HL-60/S4 treated with retinoic acid at 250 ng/mL for 4 days and 3 days (cell line): ENCODE data around the gene CAPN5.
"Not testable (repeated sequence)": the region's sequence is repeated elsewhere in the genome, so short reads cannot be mapped to it uniquely, and the experiment has no call there.

ENCODE experiments used
- in situ Hi-C: fragments of 300-500 bp; cut with MboI; formaldehyde crosslinking; loops from 2 replicates; pipeline ENCODE4 v1.7.0; 2022; ENCODE audit warnings: low sequenced_read_pairs

The CAPN5 gene

GRCh38 chr11:77095551-77096490, 29.1 kb downstream of the CAPN5 start:
- in situ Hi-C loops = no loop called here

DNA sequence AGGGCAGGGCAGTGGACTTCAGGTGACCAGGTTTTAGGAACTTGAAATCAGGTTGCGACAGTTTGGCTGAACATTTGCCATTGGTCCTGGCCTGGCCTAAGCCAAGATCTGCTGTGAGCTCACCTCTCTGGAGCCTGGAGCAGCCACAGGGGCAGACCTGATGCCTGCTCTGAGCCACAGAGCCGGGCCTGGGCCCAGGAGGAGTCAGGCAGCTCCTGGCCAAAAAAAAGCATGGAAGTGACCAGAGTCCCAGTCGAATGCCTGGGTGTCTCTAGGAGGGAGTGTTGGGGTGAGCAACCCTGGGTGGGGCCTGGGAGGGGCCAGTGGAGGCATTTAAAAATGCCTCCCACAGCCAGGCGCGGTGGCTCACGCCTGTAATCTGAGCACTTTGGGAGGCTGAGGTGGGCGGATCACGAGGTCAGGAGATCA, 29.8 kb downstream of the CAPN5 start:
- in situ Hi-C loops = no loop called here

GRCh38 chr11:77097180-77097579, 30.4 kb downstream of the CAPN5 start:
- in situ Hi-C loops = not testable (repeated sequence)

DNA sequence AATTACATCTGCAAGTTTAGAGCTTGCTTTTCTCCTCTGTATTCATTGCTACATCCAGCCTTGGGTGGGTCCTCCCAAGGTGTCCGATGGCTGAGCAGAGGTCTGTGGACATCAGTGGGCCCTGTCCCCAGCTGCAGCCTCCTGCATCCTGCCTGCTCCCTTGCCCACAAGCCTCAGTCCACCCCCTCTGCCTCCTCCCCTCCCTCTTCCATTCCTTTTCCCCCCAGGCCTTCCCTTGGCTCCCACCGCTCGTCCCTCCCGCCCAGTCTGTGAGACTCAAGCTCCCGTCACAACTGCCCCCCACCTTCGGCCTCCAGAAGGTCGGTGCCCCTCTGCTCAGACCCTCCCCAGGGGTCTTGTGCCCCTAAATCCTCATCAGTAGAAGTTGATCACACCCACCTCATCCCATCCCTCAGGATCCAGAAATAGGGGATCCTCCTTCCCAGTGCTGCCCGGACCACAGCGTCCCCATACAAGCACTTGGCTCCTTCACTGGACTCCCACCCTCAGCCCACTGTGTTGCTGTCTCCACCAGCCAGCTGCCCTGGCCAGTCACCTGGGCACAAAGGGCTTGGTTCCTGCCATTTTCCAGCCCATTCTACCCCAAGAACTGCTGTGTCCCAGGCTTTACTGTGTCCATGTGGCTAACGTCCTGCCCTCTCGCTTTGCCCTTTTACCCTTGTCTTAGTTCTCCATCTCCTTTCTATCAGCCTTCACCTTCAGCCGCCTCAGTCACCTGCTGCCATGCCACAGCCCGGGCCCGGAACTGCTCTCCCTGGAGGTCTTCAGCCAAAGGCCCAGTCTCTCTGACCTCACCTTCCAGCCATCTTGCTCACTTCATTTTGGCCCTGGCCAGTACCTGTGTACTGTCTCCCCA, 33.6 kb downstream of the CAPN5 start:
- in situ Hi-C loops = no loop called here

DNA sequence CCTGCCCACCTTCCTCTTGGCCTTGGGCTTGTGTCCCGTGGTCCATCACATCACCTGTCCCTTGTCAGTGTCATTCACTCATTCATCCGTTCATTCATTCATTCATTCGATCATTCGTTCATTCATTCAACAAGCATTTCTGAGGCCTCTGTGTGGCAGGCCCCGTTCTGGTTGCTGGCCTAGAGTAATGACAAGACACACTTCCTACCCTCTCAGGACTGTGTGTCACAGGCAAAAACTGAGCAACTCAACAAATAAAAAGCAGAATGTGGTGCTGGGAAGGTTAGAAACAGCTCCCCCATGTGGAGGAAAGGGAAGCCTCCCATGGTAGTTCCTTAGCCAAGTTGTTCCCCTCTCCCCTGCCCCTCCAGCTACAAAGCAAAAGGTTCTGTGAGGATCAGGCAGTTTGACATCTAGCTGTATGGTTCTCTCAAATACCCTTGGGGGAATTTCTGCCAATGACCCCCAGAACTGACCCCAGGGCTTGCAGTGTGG, 34.3 kb downstream of the CAPN5 start:
- in situ Hi-C loops = no loop called here

DNA sequence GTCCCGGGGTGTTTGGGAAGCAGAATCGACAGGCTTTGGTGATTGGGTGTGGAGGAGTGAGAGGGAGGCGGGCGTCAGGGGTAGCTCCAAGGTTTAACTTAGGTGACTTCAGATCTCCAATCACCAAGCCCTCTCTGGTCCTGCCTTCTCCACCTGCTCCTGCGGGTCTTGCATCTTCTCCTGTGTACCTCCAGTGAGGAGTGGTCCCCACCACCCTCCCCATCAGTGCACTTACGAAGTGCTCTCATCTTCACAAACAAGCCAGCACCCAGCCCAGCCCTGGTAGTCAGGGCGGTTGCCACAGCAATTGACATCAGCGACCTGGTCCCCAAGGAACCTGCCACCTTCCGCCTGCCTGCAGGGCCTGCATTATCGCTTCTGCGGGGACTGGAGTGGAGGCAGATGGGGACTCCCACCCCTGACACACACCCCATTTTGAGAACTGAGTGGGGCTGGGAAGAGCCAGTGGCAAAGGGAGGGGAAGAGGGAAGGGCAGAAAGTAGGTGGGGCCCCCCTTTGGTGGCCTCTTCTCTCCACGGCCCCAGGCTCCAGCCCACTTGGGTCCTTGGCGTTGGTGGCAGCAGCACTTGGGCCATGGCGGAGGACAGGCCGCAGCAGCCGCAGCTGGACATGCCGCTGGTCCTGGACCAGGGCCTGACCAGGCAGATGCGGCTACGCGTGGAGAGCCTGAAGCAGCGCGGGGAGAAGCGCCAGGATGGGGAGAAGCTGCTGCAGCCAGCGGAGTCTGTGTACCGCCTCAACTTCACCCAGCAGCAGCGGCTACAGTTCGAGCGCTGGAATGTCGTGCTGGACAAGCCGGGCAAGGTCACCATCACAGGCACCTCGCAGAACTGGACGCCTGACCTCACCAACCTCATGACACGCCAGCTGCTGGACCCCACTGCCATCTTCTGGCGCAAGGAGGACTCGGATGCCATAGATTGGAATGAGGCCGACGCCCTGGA, 35.8 kb downstream of the CAPN5 start, which contains the start of gene OMP:
Gene OMP (plus strand): TSS at position 595 of the 965 bp plus-strand sequence. CDS start 0 bp downstream, at position 595.
- in situ Hi-C loops = no loop called here

GRCh38 chr11:77103319-77103718, 36.5 kb downstream of the CAPN5 start:
- in situ Hi-C loops = no loop called here

DNA sequence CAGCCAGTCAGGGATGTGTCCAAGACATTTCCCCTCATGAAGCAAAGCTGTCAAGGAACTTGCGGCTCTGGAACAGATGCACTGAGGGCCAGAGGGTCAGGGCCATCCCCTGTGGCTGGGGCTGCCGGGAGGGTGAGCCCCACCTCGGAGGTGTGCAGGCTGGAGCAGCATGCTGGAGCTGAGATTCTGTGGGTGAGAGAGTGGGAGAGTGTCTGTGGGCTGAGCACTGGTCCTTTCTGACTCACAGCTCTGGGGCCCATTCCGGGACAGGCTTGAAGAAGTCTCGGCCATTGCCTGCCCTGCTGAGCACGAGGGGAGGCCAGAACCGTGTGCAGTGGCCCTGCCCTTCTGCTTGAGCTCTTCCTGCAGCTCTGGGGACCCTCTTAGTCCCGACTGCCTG, 38.0 kb downstream of the CAPN5 start:
- in situ Hi-C loops = no loop called here

- in situ Hi-C loops = no loop called here
Observed at GRCh38 chr11:77106321-77106720, 39.5 kb downstream of the CAPN5 start.

GRCh38 chr11:77106759-77107158, 40.0 kb downstream of the CAPN5 start:
- in situ Hi-C loops = no loop called here

DNA sequence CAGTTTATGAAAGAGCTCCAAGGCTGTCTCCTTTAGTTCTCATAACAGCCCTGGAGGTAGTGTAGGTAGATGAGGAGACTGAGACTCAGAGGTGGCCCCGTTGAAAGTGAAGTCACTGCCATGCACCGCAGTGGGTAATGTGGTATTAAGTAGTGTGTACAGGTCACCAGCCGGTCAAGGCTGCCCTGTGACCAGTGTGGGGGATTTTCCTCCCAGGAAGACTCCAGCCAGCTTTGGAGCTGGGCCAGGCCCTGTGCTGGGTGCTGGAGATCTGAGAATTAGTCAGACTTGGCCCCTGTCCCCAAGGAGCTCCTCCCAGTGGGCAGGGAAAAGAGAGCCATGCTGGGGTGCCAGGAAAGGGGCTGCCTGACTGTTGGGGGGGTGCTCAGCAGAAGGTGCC, 41.2 kb downstream of the CAPN5 start:
- in situ Hi-C loops = no loop called here

DNA sequence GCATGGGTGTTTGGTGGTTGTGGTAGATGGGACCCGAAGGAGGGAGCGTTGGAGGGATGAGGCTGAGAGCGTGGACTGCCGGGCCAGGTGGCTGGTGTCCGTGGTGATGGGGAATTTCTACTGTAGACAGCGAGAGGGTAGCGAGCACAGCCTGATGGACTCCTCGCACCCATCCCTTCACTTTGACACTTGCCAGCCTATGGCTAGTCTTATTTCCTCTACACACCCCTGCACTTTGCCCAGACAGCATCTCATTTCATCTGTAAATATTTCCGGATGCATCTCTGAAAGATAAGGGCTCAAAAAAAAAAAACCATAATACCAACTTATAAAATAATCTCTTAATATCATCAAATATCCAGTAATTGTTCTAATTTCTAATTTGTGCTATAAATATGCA, 41.7 kb downstream of the CAPN5 start:
- in situ Hi-C loops = no loop called here

DNA sequence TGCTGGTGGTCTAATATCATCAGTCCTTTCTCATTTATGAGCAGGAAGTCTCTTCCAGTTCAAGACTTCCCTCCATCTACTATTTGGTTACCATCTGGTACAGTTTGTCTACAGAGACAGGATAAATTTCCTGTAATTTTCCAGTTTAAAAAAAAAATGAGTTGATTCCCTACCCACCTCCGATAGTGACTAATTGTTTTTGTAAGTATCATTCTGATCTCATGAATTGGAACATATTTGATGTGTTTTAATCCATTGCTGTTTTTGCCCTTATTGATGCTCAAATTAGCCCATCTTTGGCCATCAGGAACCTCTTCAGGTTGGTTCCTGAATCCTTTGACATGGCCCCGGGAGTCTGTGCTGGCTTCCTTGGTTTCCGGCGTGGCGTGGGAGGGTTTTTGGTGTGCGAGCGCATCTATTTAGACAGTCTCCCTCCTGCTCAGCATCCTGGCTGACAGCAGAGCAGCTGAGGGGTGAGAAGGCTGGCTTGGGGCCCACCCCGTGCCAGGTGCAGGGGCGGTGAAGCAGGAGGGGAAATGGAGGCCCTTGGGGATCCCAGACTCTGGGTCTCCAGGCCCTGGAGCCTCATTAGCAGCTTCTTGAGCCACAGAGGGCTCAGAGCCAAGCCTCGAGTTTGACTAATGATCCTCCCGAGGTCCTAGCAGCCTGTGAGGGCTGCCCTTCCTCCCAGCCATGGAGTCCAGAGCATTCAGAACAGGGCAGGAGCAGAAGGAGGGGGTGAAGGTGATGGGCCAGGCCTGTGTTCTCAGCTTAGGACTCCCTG, 42.7 kb downstream of the CAPN5 start:
- in situ Hi-C loops = no loop called here

DNA sequence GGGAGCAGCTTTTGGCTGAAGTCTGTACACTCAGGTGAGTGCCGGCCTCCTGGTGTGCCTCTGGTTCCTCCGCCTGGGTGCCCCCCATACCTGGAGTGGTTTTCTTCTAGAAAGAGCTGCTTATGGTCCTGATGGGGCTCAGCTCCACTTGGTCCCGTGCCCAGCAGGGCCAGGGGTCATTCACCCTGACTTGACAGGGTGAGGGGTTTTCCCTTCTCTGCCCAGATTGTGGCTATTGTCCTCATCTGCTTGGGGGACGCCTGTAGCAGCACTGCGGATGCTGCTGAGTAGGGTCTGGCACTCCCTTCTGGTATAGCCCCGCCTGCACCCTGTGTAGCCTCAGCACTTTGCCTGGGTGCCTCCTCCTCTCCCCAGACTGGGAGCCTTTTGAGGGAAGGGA, 44.1 kb downstream of the CAPN5 start:
- in situ Hi-C loops = no loop called here

DNA sequence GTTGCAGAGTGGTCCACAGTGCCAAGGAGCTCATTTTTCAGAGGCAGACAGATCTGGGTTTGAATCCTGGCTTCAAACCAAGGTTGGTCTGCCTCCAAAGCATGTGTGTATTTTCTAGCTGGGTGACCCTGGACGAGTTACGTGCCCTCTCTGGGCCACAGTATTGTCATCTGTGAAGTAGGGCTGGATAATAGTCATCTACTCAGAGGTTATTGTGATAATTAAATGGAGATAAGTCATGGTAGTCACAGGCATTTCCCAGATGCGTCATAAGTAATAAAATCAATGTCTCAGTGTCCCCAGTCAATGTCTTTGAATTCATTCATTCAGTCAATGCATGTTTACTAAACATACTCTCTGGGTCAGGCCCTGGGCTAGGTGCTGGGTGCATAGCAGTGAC, 44.5 kb downstream of the CAPN5 start:
- in situ Hi-C loops = no loop called here

DNA sequence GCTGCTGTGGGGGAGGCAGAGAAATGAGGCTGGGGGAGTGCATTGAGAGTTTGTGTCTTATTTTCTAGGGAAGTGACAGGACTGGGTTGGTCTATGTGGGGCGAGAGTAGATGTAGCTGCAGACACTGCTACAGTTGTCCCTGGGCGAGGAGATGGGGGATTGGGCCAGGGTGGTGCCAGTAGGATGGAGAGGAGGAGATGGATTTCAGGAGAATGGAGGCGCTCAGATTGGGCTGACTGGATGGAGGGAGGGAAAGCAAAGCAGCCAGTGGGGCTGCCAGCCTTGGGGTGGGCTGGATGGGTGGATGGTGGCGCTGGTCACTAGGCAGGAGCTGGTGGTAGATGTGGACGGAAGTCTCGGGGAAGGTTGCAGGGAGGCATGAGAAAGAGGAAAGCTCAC, 45.2 kb downstream of the CAPN5 start:
- in situ Hi-C loops = no loop called here

DNA sequence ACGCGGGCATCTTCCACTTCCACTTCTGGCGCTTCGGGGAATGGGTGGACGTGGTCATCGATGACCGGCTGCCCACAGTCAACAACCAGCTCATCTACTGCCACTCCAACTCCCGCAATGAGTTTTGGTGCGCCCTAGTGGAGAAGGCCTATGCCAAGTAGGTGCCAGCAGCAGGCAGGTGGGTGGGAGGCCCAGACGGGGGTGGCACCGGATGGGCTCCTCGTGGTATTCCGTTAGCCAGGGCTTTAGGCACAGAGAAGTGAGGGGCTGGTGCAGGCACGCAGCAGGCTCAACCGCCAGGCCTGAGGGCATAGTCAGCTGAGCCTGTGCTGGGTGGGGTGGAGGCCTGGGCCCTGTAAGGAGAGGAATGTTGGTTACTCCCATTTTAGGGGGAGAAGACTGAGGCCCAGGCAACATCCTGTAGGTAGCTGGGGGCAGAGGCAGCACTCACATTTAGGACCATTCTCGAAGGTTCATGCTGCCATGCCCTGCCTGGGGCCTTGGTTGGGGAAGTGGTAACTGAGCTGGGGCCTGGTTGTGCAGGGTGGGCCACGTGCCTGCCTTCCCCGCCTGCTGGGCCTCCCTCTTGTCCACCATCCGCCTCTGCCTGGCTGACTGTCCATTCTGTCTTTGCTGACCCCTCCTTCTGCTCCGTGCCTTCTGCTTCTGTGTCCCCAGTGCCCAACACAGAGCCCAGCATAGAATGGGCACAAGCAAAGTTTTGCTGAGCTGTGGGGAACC, 46.0 kb downstream of the CAPN5 start:
- in situ Hi-C loops = no loop called here

GRCh38 chr11:77113382-77114088, 46.8 kb downstream of the CAPN5 start:
- in situ Hi-C loops = no loop called here
